NT2/D1 (cell line): ENCODE data around the gene RPL10.
"Not testable (repeated sequence)": the region's sequence is repeated elsewhere in the genome, so short reads cannot be mapped to it uniquely, and the experiment has no call there.

Experiments
- DNase-seq: peaks from one replicate; pipeline ENCODE4 v3.0.0-alpha.2; 2011; ENCODE audit warnings: low read depth, low spot score
- H3K27me3 ChIP-seq: 2 replicates; pipeline ENCODE4 v1.6.0; 2011; ENCODE audit warnings: mild to moderate bottlenecking; ENCODE audit not compliant: insufficient read length, insufficient read depth
- H3K36me3 ChIP-seq: 2 replicates; pipeline ENCODE4 v1.6.1; 2011; ENCODE audit warnings: mild to moderate bottlenecking, low read length, mixed read lengths; ENCODE audit not compliant: insufficient read depth, insufficient read length
- H3K4me1 ChIP-seq: 2 replicates; pipeline ENCODE4 v1.5.1; 2011; ENCODE audit not compliant: insufficient read depth, insufficient read length
- H3K4me3 ChIP-seq: 2 replicates; pipeline ENCODE4 v1.5.1; 2011; ENCODE audit warnings: low read depth; ENCODE audit not compliant: insufficient read length
- H3K9ac ChIP-seq: 2 replicates; pipeline ENCODE4 v1.6.0; 2011; ENCODE audit warnings: low read depth; ENCODE audit not compliant: insufficient read length
- H3K9me3 ChIP-seq: 2 replicates; pipeline ENCODE4 v1.5.1; 2011; ENCODE audit warnings: mild to moderate bottlenecking, low read length; ENCODE audit not compliant: insufficient read depth
- SUZ12 ChIP-seq: IDR thresholded peaks from 2 replicates; pipeline ENCODE4 v1.6.1; 2011; ENCODE audit not compliant: insufficient read length, insufficient read depth; ENCODE audit errors: extremely low read depth
- YY1 ChIP-seq: IDR thresholded peaks from 2 replicates; pipeline ENCODE4 v1.6.1; 2011; ENCODE audit not compliant: insufficient read length, insufficient read depth
- ZNF274 ChIP-seq: IDR thresholded peaks from 2 replicates; pipeline ENCODE4 v1.6.1; 2011; ENCODE audit warnings: mild to moderate bottlenecking, low read depth, low read length

RPL10 gene

DNA sequence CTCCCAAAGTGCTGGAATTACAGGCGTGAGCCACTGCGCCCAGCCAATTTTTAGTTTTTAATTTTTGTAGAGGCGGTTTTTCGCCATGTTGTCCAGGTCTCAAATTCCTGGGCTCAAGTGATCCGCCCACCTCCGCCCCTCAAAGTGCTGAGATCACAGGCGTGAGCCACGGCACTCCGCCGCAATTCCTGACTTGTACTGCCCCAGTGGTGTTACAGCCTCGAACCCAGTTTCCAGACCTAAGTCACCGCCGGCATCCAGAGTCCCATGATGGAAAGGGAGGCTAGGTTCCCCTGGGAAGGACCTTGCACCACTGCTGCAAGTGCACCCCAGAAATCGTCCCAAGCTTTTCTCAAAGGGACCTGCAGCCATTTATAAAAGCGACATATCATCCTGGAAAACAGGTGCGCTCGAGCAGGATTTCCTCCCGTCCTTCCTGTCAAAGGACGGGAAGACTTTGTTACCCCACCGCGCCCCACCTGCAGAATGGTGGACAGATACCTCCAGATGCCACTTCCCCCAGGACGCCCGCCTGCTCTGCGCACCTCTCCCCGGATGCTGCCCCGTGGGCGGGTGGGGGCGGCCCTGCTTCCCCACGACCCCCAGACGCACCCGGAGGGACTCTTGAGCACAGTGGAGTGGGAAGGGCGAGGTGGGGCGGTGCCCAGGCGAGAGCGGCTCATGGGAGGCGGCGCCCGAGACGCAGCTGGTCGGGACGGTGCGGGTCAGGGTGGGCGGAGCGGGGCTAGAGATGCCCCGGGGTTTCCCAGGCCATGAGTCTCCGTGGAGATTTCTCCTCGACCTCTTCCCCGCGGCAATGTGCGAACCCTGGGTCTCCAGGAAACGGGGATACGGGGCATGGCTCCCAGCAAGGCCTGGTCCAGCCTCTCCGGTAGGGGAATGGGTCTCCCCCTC is 947 bp upstream of the RPL10 start:
- no peaks in the 10 kb centered on the region for H3K9me3 ChIP-seq
- no peak for TF ChIP-seq YY1
- no peak for TF ChIP-seq SUZ12
- TF ChIP-seq ZNF274, result no peak
- peaks cover 29% of the 10 kb centered on the region for H3K36me3 ChIP-seq
- H3K9ac ChIP-seq, result peak overlapping the region; percentile 81
- peaks cover 2% of the 10 kb centered on the region for H3K4me1 ChIP-seq
- peak overlapping the region; percentile 71 for H3K4me3 ChIP-seq
- no peak for DNase-seq
- H3K27me3 ChIP-seq, result no peaks in the 10 kb centered on the region

DNA sequence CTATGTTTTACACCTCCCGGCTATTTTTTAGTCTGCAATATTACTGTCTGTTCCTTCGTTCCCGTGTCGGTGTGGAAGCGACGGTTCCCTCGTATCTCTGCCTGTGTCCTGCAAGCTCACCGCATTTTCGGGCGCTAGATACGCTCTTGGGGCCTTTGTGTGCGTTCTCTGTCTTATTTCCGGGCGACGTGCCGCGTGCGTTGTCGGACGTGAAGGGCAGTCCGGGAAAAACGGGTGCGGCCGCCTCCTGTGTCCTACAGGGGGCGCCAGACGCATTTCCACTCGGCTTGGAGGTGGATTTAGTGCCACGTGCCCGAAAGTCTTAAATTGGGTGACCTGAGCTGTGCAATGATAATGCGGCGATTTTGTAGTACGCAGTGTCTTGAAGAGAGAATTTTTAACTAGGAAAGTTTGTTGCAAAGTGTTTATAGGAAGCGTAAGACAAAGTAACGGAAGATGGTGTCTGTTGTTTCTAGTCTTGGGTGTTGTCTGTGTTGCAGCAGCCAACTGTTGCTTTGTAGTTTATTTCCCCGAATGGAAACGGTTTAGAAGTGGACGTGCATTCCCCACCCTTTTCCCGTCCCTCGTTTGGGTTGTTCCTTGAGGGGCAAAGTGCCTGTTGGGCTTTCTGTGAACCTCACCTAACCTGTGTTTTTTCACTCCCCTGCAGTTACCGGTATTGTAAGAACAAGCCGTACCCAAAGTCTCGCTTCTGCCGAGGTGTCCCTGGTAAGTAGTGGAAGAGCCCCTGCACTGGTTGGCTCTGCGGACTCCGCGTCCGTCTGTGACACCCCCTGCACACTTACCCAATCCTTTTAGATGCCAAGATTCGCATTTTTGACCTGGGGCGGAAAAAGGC is 720 bp downstream of the RPL10 start:
- H3K36me3 ChIP-seq, result peaks cover 29% of the 10 kb centered on the region
- H3K9ac ChIP-seq, result peak overlapping the region; percentile 85
- H3K4me3 ChIP-seq, result peak overlapping the region; percentile 71
- H3K27me3 ChIP-seq, result no peaks in the 10 kb centered on the region
- TF ChIP-seq SUZ12 (no peak), YY1 (no peak), ZNF274 (no peak)
- no peak for DNase-seq
- peaks cover 2% of the 10 kb centered on the region for H3K4me1 ChIP-seq
- no peaks in the 10 kb centered on the region for H3K9me3 ChIP-seq

DNA sequence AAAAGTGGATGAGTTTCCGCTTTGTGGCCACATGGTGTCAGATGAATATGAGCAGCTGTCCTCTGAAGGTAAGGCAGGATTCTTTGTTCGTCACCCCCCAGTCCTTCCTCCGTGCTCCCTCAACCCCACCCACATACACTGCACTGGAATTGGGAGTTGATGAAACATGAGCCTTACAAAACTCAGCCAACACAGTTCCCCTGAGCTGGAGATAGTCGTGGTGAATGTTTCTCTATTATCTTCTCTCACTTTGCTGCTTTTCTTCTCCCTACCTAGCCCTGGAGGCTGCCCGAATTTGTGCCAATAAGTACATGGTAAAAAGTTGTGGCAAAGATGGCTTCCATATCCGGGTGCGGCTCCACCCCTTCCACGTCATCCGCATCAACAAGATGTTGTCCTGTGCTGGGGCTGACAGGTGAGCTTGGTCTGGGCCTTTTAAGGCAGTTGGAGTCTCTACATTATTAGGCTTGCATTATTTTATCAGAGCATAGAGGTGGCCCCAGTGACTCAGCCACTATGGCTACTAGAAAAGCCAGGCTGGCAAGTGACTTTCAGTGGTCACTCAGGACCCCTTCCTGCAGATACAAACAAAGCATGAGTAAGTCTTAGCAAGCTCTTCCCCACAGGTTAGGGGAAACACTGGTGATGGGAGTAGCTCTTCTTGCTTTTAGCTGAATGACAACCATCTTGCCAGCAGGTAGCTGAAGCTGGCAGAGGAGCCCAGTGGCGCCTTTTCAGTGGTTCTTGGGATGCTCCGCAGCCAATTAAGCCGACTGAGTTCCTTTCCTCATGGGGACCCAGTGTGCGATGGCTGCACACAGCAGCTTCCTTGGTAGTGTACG is 1.6 kb downstream of the RPL10 start:
- Histone ChIP-seq H3K4me3 (peak overlapping the region; percentile 71), H3K27me3 (no peaks in the 10 kb centered on the region), H3K4me1 (peaks cover 2% of the 10 kb centered on the region), H3K9ac (peak overlapping the region; percentile 85), H3K36me3 (peaks cover 29% of the 10 kb centered on the region), H3K9me3 (no peaks in the 10 kb centered on the region)
- TF ChIP-seq YY1 (no peak), ZNF274 (no peak), SUZ12 (no peak)
- no peak for DNase-seq

DNA sequence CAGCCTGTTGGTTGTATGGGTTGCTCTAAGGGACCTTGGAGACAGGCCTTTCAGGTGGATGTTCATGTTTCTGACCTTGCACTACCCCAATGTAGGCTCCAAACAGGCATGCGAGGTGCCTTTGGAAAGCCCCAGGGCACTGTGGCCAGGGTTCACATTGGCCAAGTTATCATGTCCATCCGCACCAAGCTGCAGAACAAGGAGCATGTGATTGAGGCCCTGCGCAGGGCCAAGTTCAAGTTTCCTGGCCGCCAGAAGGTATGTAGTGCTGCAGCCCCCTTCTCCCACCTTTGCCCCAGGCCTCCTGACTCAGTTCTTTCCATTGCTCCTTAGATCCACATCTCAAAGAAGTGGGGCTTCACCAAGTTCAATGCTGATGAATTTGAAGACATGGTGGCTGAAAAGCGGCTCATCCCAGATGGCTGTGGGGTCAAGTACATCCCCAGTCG is 2.2 kb downstream of the RPL10 start:
- not testable (repeated sequence) for H3K4me3 ChIP-seq
- peak overlapping the region; percentile 56 for H3K9ac ChIP-seq

DNA sequence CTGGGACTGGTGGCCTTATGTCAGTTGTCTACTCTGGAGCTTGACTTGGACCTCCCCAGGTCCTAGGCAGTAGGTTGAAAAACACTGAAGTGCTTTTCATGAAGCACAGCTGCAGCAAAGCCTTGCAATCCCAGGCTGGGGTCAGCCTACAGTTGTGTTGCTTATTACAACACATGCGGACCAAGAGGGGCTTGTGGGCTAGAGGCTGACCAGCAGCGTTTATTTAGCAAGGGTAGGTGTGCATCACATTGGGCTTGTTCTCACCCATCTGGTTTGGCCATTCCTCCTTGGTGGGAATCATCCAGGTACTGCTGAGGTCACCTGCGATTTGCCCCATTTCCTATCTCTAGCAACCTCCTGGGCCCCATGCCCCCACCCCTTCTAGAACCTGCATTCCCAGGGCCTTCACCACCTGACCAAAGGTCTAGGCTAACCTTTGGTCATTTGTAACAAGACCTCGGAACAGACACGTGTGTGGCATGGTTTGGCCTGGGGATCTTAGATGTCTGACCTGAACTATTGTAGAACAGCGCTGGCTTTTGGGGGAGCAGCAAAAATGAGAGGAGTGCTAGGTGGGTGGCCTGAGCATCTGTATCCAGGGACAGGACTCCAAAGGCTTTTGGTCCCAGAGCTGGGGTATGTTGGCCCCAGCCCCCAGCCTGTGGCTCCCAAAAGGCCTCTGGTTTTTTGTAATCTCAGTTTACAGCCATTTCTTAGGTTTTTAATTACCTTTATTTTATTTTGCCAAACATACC is 3.0 kb downstream of the RPL10 start:
- no peaks in the 10 kb centered on the region for H3K4me1 ChIP-seq
- H3K27me3 ChIP-seq, result no peaks in the 10 kb centered on the region
- H3K9me3 ChIP-seq, result no peaks in the 10 kb centered on the region
- DNase-seq, result no peak
- peaks cover 29% of the 10 kb centered on the region for H3K36me3 ChIP-seq
- no peak overlapping the region for H3K9ac ChIP-seq
- H3K4me3 ChIP-seq, result no peak overlapping the region
- TF ChIP-seq ZNF274 (no peak), YY1 (no peak), SUZ12 (no peak)

More for the DNA sequence above, 2.2 kb downstream of the RPL10 start:
- not testable (repeated sequence) for H3K9me3 ChIP-seq, DNase-seq, H3K27me3 ChIP-seq, H3K4me1 ChIP-seq
- H3K36me3 ChIP-seq, result peaks cover 29% of the 10 kb centered on the region

DNA sequence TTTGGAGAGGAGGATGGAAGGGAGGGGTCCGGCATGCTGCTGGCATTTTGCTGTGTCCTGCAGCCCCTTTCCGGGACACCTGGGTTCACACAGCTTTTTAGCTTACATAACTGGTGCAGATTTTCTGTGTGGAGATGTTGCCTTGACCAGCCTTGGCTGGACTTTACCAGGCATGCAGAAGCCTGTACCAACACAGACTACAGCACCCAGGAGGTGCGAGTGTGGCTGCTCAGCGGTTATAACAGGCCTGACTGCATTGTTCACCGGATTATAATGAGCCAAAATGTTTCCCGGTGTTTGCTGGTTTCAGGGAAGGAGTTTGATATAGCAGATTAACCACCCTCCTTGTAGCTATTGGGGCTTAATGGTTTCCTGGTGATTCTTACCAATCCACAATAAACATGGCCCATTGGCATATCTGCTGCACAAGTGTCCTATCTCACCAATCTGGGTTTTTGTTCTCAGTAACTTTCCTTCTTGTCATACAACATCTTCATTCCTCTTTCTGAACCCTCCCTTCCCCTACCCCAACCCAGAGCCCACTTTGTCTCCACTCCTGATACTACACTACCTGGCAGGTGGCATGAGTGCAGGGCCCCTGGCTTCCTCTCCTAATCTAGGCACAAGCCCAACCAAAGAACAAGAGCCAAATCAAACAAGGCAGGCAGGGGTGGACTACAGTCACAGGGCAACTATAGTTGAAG is 3.9 kb downstream of the RPL10 start:
- no peak for DNase-seq
- Histone ChIP-seq H3K9me3 (no peaks in the 10 kb centered on the region), H3K4me1 (no peaks in the 10 kb centered on the region), H3K36me3 (peaks cover 29% of the 10 kb centered on the region), H3K4me3 (no peak overlapping the region), H3K27me3 (no peaks in the 10 kb centered on the region), H3K9ac (no peak overlapping the region)
- no peak for TF ChIP-seq SUZ12
- TF ChIP-seq ZNF274, result no peak
- TF ChIP-seq YY1, result no peak
